K562 (cell line): ENCODE measurements around the gene ANTKMT. TPM values are rescaled to one million over a fixed set of nuclear protein-coding genes. Genes with fewer than 3 reads are reported as not detected.

Experiments used
- ATAC-seq: fragments of 200-7000 bp; cut with Tn5 transposase; 3 replicates; pipeline ENCODE4 v1.9.1; 2020; ENCODE audit warnings: moderate library complexity
- BruUV-seq: library from RNA; stranded (reverse); fragments of 400-500 nt; replicated peaks from 2 replicates; lab custom pipeline; 2021; lab: Mats Ljungman, UMichigan
- CTCF ChIA-PET: fragments of 300-600 bp; formaldehyde crosslinking; extraction: SDS; loops from one replicate; lab custom pipeline; 2021; ENCODE audit warnings: low intra/inter-chr PET ratio; lab: Yijun Ruan, JAX
- POLR2A ChIA-PET: fragments of 300-600, 350-650 bp; sonication (Branson Sonifier 250); formaldehyde crosslinking; extraction: SDS; loops from one replicate; lab custom pipeline; 2021; ENCODE audit warnings: antibody characterized with exemption, inconsistent platforms; lab: Yijun Ruan, JAX
- DNase-seq, 4 experiments: peaks; one replicate each; pipeline versions ENCODE4 v3.0.0 to v3.0.0-alpha.2; 2011 to 2018; ENCODE audit warnings: low spot score in 3 of 4, mixed read lengths in 3 of 4; ENCODE audit errors: extremely low read depth in 1 of 4
- FAIRE-seq: peaks from 2 replicates; lab custom pipeline; 2011; peaks lifted over from hg19 to GRCh38; lab: Jason Lieb, UNC
- H2AFZ ChIP-seq: 2 replicates; pipeline ENCODE4 v1.6.0; 2011; ENCODE audit warnings: low read depth, low read length, control low read depth, inconsistent platforms
- H3K27ac ChIP-seq: fragments of 200-600 bp; 3 replicates; pipeline ENCODE4 v1.8.0; 2011; ENCODE audit warnings: low read depth, mild to moderate bottlenecking, control low read depth, inconsistent platforms, low read length, moderate library complexity, mixed read lengths; ENCODE audit errors: extremely low read depth
- H3K27me3 ChIP-seq, 2 experiments: fragments of 300-600 bp in 1 of 2; 2 replicates in 1 of 2; 3 replicates in 1 of 2; pipeline versions ENCODE4 v1.6.0 to v1.8.0; 2011; ENCODE audit warnings: inconsistent platforms in 2 of 2, low read length in 2 of 2, mild to moderate bottlenecking in 1 of 2, mixed read lengths in 1 of 2, moderate library complexity in 1 of 2; ENCODE audit not compliant: control insufficient read depth in 2 of 2, insufficient read depth in 2 of 2
- H3K36me3 ChIP-seq: fragments of 300-600 bp; 3 replicates; pipeline ENCODE4 v1.8.0; 2011; ENCODE audit warnings: mild to moderate bottlenecking, low read length, inconsistent platforms; ENCODE audit not compliant: control insufficient read depth, insufficient read depth
- H3K4me1 ChIP-seq, 2 experiments: fragments of 200-600 bp in 1 of 2; replicated peaks in 1 of 2; 2 replicates in 1 of 2; 3 replicates in 1 of 2; pipeline versions ENCODE4 v1.5.1 to v1.8.0; 2011; ENCODE audit warnings: inconsistent platforms in 2 of 2, low read length in 2 of 2, mild to moderate bottlenecking in 1 of 2, mixed read lengths in 1 of 2, moderate library complexity in 1 of 2; ENCODE audit not compliant: control insufficient read depth in 2 of 2, insufficient read depth in 2 of 2
- H3K4me2 ChIP-seq: 2 replicates; pipeline ENCODE4 v1.6.1; 2011; ENCODE audit warnings: low read length, control low read depth, inconsistent platforms, mixed read lengths; ENCODE audit not compliant: insufficient read depth
- H3K4me3 ChIP-seq: fragments of 200-600 bp; sonication (generic), shearing (Covaris generic); 2 replicates; pipeline ENCODE4 v1.5.1; 2016; ENCODE audit warnings: control low read depth, inconsistent platforms
- H3K79me2 ChIP-seq: fragments of 200-600 bp; 3 replicates; pipeline ENCODE4 v1.8.0; 2011; ENCODE audit warnings: low read length, inconsistent platforms; ENCODE audit not compliant: control insufficient read depth, insufficient read depth
- H3K9ac ChIP-seq, 2 experiments: 2 replicates each; pipeline versions ENCODE4 v1.6.0 to v1.6.1; 2011; ENCODE audit warnings: low read depth in 2 of 2, low read length in 2 of 2, control low read depth in 1 of 2, inconsistent platforms in 1 of 2, mild to moderate bottlenecking in 1 of 2, mixed read lengths in 1 of 2; ENCODE audit not compliant: insufficient read depth in 1 of 2
- H3K9me1 ChIP-seq: one replicate; pipeline ENCODE4 v1.6.0; 2011; ENCODE audit warnings: inconsistent platforms, mild to moderate bottlenecking, low read length, moderate library complexity; ENCODE audit not compliant: control insufficient read depth, insufficient read depth
- H3K9me3 ChIP-seq: replicated peaks from 2 replicates; pipeline ENCODE4 v1.5.1; 2011; ENCODE audit warnings: low read depth, low read length, inconsistent platforms; ENCODE audit not compliant: control insufficient read depth, insufficient read depth
- H4K20me1 ChIP-seq: replicated peaks from 2 replicates; pipeline ENCODE4 v1.6.1; 2011; ENCODE audit warnings: low read length, inconsistent platforms, mixed read lengths; ENCODE audit not compliant: control insufficient read depth, insufficient read depth
- BCL6 ChIP-seq: fragments of 250-450 bp; sonication (Bioruptor Pico); IDR thresholded peaks from 2 replicates; pipeline ENCODE4 v1.4.0; 2020
- KDM4B ChIP-seq, 2 experiments: fragments of 450-650 bp in 1 of 2; sonication (generic) in 1 of 2; IDR thresholded peaks; 2 replicates each; pipeline ENCODE4 v1.6.1; 2016 to 2017; ENCODE audit warnings: borderline replicate concordance in 2 of 2, antibody characterized with exemption in 1 of 2, low read depth in 1 of 2, mild to moderate bottlenecking in 1 of 2
- PHF20 ChIP-seq: fragments of 450-650 bp; IDR thresholded peaks from 2 replicates; pipeline ENCODE4 v1.6.1; 2018; ENCODE audit not compliant: partially characterized antibody
- POLR2G ChIP-seq: fragments of 200-400 bp; formaldehyde crosslinking; IDR thresholded peaks from 2 replicates; pipeline ENCODE4 v1.6.1; 2017; ENCODE audit warnings: low read depth, mild to moderate bottlenecking, antibody characterized with exemption, low read length, moderate library complexity
- RBM39 ChIP-seq: fragments of 200-400 bp; formaldehyde crosslinking; optimal IDR thresholded peaks from 2 replicates; pipeline ENCODE3; 2018; ENCODE audit warnings: low read depth, low read length
- SMC3 ChIP-seq: conservative IDR thresholded peaks from 2 replicates; pipeline ENCODE4 v1.6.1; 2011; ENCODE audit warnings: low read depth, low read length, improper control_type of control experiment; ENCODE audit not compliant: insufficient read depth
- SNRNP70 ChIP-seq: fragments of 200-400 bp; formaldehyde crosslinking; optimal IDR thresholded peaks from 2 replicates; pipeline ENCODE3; 2017; ENCODE audit warnings: low read depth, low read length
- ZNF668 ChIP-seq: fragments of 250-450 bp; sonication (Bioruptor Pico); IDR thresholded peaks from 2 replicates; pipeline ENCODE4 v1.8.0; 2022; ENCODE audit warnings: mild to moderate bottlenecking, inconsistent platforms
- WGBS: fragments of 100-300 bp; shearing (Covaris generic); methylation state at CpG from one replicate; pipeline ENCODE4 v1.1.6; 2016; ENCODE audit warnings: low coverage, mixed read lengths; ENCODE audit not compliant: insufficient coverage; ENCODE audit errors: missing lambda C conversion rate; 5-methylcytosine and 5-hydroxymethylcytosine counted together
- in situ Hi-C: fragments of 300-500 bp; cut with MboI; formaldehyde crosslinking; loops from 4 replicates; pipeline ENCODE4 v1.15.0; 2018; ENCODE audit warnings: inconsistent platforms, mixed read lengths
- intact Hi-C: fragments of 100-400 bp; cut with micrococcal nuclease; formaldehyde crosslinking; loops from 2 replicates; pipeline ENCODE4 v1.14.2; 2022
- polyA plus RNA-seq, 8 experiments: library from polyadenylated mRNA; depleted of rRNA in 4 of 8; stranded (reverse) in 5 of 8; unstranded in 3 of 8; fragments of >200 nt; fragmentation: Nextera tagmentation in 2 of 8; fragmentation: Illumina TruSeq in 1 of 8; extraction: Ambion mirVana in 2 of 8; extraction: Trizol in 1 of 8; gene quantifications; 2 replicates each; pipeline versions ENCODE4 v1.2.1 to v1.2.3, GENCODE V29; 2011 to 2014; ENCODE audit warnings: inconsistent platforms in 1 of 8, missing spikeins in 1 of 8
- total RNA-seq, 7 experiments: library from RNA; depleted of rRNA in 6 of 7; stranded (reverse); fragments of >200 nt in 6 of 7; fragmentation: Illumina TruSeq in 2 of 7; extraction: Trizol in 2 of 7; gene quantifications; 2 replicates each; pipeline versions ENCODE4 v1.2.1 to v1.2.3, GENCODE V29; 2011 to 2021; ENCODE audit warnings: low replicate concordance in 1 of 7
- TF ChIP-seq, protein P1 (sequence below): fragments of 450-650 bp; IDR thresholded peaks from 2 replicates; pipeline ENCODE4 v1.6.1; 2017; ENCODE audit warnings: antibody characterized with exemption
- TF ChIP-seq, protein P2 (sequence below): fragments of 250-450 bp; sonication (Bioruptor Pico); IDR thresholded peaks from 2 replicates; pipeline ENCODE4 v1.5.0; 2020; ENCODE audit warnings: mild to moderate bottlenecking

Gene ANTKMT
- total and polyA plus RNA-seq, 9 of the 15 experiments (the other 6 are each of a cell fraction or from before 2014, with no cell fraction given) = 0.58 to 217 (median 19.1) TPM

GRCh38 chr16:725041-725376 is 4.1 kb downstream of the ANTKMT start:
- no TSS peak for BruUV-seq
- H3K4me2 ChIP-seq = no peak overlapping the region

More at GRCh38 chr16:725041-725376, 4.1 kb downstream of the ANTKMT start:
- Histone ChIP-seq H3K36me3 (peaks cover 21% of the 10 kb centered on the region; the same call in 1 of the 3 replicates), H3K4me1 (peaks cover 15 to 97% of the 10 kb centered on the region in 2 experiments), H2AFZ (no peak overlapping the region), H4K20me1 (no peaks in the 10 kb centered on the region; the same call in 1 of the 2 replicates), H3K9ac (peak overlapping the region in 1 of 2 experiments; percentile 59; a peak in 2 of 4 replicates), H3K9me3 (no peaks in the 10 kb centered on the region), H3K27ac (no peak overlapping the region), H3K9me1 (no peaks in the 10 kb centered on the region), H3K27me3 (no peaks in the 10 kb centered on the region), H3K79me2 (peaks cover 57% of the 10 kb centered on the region), H3K4me3 (no peak overlapping the region)
- in situ Hi-C loops = no loop called here
- FAIRE-seq = no peak
- ATAC-seq = no peak
- intact Hi-C loops = no loop called here
- ChIA-PET CTCF (no interaction called here), POLR2A (interaction anchor here (0.5 to 4.5 kb wide), 6 partner anchors 9 to 47 kb away, joined by 3 to 25 read pairs (median 3); partner anchors contain the start of genes CIAO3 and METRN)
- TF ChIP-seq BCL6 (CRISPR knock-in tag) (no peak), POLR2G (peak; percentile 59), ZNF668 (CRISPR knock-in tag) (no peak), KDM4B (IDR thresholded peaks at IDR 0.05; ENCODE audit: borderline replicate concordance in 2 of 2, low read depth in 1 of 2) (no peak), RBM39 (no peak), PHF20 (no peak), SNRNP70 (peak; percentile 53), SMC3 (no peak)
- TF ChIP-seq, protein P1, sequence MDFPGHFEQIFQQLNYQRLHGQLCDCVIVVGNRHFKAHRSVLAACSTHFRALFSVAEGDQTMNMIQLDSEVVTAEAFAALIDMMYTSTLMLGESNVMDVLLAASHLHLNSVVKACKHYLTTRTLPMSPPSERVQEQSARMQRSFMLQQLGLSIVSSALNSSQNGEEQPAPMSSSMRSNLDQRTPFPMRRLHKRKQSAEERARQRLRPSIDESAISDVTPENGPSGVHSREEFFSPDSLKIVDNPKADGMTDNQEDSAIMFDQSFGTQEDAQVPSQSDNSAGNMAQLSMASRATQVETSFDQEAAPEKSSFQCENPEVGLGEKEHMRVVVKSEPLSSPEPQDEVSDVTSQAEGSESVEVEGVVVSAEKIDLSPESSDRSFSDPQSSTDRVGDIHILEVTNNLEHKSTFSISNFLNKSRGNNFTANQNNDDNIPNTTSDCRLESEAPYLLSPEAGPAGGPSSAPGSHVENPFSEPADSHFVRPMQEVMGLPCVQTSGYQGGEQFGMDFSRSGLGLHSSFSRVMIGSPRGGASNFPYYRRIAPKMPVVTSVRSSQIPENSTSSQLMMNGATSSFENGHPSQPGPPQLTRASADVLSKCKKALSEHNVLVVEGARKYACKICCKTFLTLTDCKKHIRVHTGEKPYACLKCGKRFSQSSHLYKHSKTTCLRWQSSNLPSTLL = no peak
- TF ChIP-seq, protein P2, sequence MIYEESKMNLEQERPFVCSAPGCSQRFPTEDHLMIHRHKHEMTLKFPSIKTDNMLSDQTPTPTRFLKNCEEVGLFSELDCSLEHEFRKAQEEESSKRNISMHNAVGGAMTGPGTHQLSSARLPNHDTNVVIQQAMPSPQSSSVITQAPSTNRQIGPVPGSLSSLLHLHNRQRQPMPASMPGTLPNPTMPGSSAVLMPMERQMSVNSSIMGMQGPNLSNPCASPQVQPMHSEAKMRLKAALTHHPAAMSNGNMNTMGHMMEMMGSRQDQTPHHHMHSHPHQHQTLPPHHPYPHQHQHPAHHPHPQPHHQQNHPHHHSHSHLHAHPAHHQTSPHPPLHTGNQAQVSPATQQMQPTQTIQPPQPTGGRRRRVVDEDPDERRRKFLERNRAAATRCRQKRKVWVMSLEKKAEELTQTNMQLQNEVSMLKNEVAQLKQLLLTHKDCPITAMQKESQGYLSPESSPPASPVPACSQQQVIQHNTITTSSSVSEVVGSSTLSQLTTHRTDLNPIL (CRISPR knock-in tag) = no peak
- no peak for DNase-seq
- WGBS = 70% methylated on average over 4 of the region's 7 CpGs
